Cardiac fibroblast (primary cell): ENCODE measurements around the gene C6orf89.

Source experiments
- DNase-seq, 2 donors: peaks; one replicate each; pipeline versions ENCODE4 v3.0.0 to v3.0.0-alpha.2; 2010; ENCODE audit warnings: low read depth in 2 of 2
- H3K4me3 ChIP-seq, 2 donors: replicated peaks in 1 of 2; 1 replicate in 1 of 2; 2 replicates in 1 of 2; pipeline ENCODE4 v1.5.1; 2011; ENCODE audit warnings: low read depth in 2 of 2, low read length in 2 of 2, mild to moderate bottlenecking in 2 of 2, moderate library complexity in 1 of 2
- TF ChIP-seq, protein P1 (sequence below): IDR thresholded peaks from one replicate; pipeline ENCODE4 v1.5.1; 2011; ENCODE audit warnings: low read depth, mild to moderate bottlenecking, low read length, inconsistent platforms

Gene C6orf89

DNA sequence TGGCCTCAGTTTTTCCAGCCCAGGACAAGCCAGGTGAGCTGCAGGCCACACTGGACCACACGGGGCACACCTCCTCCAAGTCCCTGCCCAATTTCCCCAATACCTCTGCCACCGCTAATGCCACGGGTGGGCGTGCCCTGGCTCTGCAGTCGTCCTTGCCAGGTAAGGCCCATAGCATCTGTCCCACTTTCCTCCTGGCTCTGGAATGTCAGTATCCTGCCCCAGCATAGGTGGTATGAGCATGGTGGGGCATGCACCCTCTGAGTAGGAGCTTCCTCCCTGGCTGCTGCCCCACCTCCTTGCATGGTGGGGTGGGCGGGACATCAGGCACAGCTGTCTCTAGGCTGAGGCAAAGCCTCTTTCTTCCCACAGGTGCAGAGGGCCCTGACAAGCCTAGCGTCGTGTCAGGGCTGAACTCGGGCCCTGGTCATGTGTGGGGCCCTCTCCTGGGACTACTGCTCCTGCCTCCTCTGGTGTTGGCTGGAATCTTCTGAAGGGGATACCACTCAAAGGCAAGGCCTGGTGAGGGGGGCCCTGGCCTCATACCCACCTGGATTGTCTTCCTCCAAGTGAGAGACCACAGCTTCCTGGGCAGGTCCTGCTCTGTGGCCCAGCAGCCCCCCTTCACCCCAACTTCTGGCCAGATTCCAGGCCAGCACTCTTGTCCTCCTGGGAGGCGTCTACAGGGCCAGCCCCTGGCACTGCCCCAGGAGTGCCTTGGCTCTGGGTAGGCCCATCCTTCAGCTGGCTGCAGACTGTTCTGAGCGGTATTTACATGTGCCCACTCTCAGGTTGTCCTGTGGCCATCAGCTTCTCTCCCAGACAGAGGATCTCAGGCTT, 77.9 kb downstream of the C6orf89 start:
- no peak overlapping the region for H3K4me3 ChIP-seq
- peak in 1 of 2 donors; percentile 46 for DNase-seq
- TF ChIP-seq, protein P1, sequence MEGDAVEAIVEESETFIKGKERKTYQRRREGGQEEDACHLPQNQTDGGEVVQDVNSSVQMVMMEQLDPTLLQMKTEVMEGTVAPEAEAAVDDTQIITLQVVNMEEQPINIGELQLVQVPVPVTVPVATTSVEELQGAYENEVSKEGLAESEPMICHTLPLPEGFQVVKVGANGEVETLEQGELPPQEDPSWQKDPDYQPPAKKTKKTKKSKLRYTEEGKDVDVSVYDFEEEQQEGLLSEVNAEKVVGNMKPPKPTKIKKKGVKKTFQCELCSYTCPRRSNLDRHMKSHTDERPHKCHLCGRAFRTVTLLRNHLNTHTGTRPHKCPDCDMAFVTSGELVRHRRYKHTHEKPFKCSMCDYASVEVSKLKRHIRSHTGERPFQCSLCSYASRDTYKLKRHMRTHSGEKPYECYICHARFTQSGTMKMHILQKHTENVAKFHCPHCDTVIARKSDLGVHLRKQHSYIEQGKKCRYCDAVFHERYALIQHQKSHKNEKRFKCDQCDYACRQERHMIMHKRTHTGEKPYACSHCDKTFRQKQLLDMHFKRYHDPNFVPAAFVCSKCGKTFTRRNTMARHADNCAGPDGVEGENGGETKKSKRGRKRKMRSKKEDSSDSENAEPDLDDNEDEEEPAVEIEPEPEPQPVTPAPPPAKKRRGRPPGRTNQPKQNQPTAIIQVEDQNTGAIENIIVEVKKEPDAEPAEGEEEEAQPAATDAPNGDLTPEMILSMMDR, result no peak

DNA sequence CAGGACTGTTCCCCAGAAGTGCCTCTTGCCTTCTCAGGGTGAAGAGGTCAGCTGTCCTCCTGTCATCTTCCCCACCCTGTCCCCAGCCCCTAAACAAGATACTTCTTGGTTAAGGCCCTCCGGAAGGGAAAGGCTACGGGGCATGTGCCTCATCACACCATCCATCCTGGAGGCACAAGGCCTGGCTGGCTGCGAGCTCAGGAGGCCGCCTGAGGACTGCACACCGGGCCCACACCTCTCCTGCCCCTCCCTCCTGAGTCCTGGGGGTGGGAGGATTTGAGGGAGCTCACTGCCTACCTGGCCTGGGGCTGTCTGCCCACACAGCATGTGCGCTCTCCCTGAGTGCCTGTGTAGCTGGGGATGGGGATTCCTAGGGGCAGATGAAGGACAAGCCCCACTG, 78.6 kb downstream of the C6orf89 start:
- TF ChIP-seq, protein P1, result no peak
- H3K4me3 ChIP-seq, result no peak overlapping the region
- no peak for DNase-seq

DNA sequence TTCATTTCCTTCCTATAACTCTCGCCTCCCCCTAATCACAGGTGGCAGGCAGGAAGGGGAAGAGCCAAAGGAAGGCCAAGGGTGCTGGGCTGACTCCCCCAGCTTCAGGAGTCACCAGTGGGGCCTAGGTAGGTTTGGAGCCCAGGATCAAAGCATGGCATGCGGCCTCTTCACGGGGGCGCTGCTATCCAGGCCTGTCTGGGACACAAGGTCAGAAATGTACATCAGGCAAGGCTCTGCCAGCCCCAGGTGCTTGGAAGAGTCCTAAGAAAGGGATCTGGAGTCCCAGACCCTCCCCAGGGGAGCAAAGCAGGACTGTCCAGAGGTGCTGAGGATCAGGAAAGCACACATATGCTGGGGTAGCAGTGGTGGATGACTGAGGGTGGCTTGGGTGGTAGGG, 79.2 kb downstream of the C6orf89 start:
- TF ChIP-seq, protein P1, result no peak
- no peak overlapping the region for H3K4me3 ChIP-seq
- DNase-seq, result no peak

DNA sequence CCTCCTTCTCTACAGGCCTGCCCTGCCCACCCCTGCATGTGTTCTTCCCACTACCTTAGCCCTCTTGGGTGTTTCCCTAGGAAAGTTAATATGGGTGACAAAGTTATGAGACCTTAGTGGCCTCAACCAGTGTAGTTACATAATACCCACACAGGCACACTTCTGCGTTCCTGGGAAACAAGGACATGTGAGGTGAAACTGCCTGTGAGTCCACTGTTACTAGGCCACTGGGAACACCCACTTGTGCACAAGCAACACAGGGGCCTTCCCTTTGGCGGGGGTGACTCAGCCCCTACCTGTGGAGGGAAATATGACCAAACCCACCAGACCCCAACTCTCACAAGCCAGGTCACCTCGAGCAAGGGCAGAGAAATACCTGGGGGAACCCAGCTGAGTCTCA, 81.5 kb downstream of the C6orf89 start:
- H3K4me3 ChIP-seq, result no peak overlapping the region
- TF ChIP-seq, protein P1, result no peak
- no peak for DNase-seq

DNA sequence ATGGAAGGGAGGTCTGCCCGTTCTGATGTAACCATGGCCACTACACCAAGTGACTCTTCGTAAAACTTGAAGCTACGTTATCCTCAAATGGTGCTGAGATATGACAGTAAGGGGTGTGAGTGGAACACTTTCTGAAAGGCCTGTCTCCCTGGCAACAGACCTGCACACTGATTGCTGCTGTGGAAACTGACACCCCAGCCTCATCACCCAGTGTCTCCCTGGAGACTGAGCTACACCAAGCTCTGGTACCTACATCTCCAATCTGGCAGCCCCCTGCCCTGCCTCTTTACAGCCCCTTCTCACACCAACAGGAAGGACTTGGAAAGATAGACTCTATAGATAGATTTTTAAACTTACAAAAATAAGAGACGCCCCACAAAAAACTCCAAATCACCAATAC, 82.0 kb downstream of the C6orf89 start:
- TF ChIP-seq, protein P1, result no peak
- DNase-seq, result no peak

DNA sequence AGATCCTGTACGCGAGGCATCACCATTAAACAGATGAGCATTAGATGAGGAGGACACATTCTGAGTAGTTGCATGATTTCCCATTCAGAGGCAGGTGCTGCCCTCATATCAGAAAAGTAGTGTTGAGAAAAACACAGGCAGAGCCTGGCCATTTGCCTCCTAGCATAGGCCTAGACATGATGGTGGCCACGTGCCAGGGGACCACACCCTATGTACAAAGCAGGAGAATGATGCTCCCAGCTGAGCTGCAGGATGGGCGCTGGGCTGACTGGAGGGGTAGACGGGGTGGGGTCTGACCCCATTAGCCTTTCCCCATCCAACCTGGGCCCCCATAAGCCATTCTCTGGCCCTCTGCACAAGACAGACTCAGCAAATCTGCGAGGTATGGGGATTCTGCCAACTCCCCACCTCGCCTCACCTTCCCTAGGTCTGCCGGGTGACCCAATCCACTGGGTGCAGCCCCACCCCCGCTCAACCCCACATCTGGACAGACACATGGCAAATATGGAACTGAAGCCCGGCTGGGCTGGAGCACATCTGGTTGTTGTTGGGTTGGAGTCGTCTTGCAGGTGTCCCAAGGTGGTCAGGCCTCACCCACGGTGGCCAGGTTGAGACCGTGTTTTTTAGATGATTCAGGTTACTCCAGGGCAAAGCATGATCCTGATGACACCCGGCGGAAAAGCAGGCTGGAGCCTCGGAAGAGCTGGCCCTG, 82.7 kb downstream of the C6orf89 start:
- TF ChIP-seq, protein P1, result no peak
- no peak overlapping the region for H3K4me3 ChIP-seq
- peak in 1 of 2 donors; percentile 36 for DNase-seq

More for the DNA sequence above, 82.0 kb downstream of the C6orf89 start:
- no peak overlapping the region for H3K4me3 ChIP-seq
